Stimulated activated naive B cell treated with anti-CD40 and anti-IgM and Interleukin-4, amounts not matched to agents 10 μg/mL and 1 μg/mL and 100 μg/mL, for 72 hours (primary cell): ENCODE results near the gene ACKR2.
"Not testable (repeated sequence)": the region's sequence is repeated elsewhere in the genome, so short reads cannot be mapped to it uniquely, and the experiment has no call there.

Experiments used
- ATAC-seq, 2 donors: fragments of 150-1000 bp; cut with Tn5 transposase; replicated peaks; 2 replicates each; pipeline ENCODE4 v1.10.0; 2021; ENCODE audit warnings: moderate library complexity in 1 of 2
- DNase-seq: peaks from one replicate; pipeline ENCODE4 v3.0.0; 2021
- H3K27ac Mint-ChIP-seq: one replicate; pipeline ENCODE4 v1.8.0; 2022; ENCODE audit warnings: mild to moderate bottlenecking, mixed read lengths
- H3K27me3 Mint-ChIP-seq, 2 donors: one replicate each; pipeline ENCODE4 v1.8.0; 2022; ENCODE audit warnings: mixed read lengths in 2 of 2
- H3K36me3 Mint-ChIP-seq, 2 donors: one replicate each; pipeline ENCODE4 v1.8.0; 2022; ENCODE audit warnings: mixed read lengths in 2 of 2, mild to moderate bottlenecking in 1 of 2
- H3K4me1 Mint-ChIP-seq, 2 donors: one replicate each; pipeline ENCODE4 v1.8.0; 2022; ENCODE audit warnings: mixed read lengths in 2 of 2, mild to moderate bottlenecking in 1 of 2
- H3K4me3 Mint-ChIP-seq, 2 donors: one replicate each; pipeline ENCODE4 v1.8.0; 2022; ENCODE audit warnings: mild to moderate bottlenecking in 2 of 2, mixed read lengths in 2 of 2, moderate library complexity in 1 of 2
- H3K9me3 Mint-ChIP-seq, 2 donors: one replicate each; pipeline ENCODE4 v1.8.0; 2022; ENCODE audit warnings: mixed read lengths in 2 of 2, mild to moderate bottlenecking in 1 of 2

Gene ACKR2

DNA sequence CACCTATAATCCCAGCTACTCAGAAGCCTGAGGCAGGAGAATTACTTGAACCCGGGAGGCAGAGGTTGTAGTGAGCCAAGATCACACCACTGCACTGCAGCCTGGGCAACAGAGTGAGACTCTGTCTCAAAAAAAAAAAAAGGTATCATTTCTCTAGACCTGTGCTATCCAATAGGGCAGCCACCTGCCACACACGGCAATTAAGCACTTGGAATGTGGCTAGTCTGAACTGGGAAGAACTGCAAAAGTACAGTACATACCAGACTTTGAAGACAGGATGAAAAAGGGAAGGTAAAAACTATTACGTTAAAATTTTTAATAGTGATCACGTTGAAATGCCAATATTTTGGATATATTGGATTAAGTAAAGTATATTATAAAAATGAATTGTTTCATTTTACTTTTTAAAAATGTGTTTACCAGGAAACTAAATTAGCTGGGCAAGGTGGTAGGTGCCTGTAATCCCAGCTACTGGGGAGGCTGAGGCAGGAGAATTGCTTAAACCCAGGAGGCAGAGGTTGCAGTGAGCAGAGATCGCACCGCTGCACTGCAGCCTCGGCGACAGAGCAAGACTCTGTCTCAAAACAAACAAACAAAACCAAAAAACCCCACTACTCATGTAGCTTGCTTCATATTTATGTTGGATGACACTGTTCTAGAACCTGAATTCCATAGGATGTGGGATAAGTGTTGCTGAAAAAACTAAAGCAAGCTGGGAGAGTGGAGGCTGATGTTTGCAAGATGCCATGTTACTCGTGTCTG lies 64.2 kb downstream of the ACKR2 start:
- H3K4me3 Mint-ChIP-seq = no peak overlapping the region
- H3K27ac Mint-ChIP-seq = no peak overlapping the region
- no peaks in the 10 kb centered on the region for H3K9me3 Mint-ChIP-seq
- ATAC-seq = no peak
- DNase-seq = no peak
- H3K36me3 Mint-ChIP-seq = peaks cover 0 to 2% of the 10 kb centered on the region in 2 donors
- H3K27me3 Mint-ChIP-seq = peaks cover 0 to 6% of the 10 kb centered on the region in 2 donors
- no peaks in the 10 kb centered on the region for H3K4me1 Mint-ChIP-seq

DNA sequence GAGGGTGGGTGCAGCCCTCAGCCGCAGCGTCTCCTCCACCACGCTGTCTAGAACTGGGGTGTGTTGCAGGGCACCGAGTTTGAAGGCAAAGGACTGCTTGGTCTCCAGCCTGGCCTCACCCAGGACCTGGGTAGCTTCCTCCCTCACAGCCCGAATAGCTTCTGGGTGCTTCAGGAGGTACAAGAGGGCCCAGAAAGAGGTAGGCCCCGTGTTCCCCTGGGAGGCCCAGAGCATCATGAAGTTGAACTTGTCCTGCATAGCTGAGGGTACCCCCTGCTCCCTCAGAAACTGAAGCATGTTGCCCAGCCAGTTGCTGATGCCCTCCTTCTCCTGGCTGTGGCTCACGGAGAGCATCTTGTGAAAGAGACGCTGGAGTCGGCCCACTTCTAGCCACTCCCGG lies 65.5 kb downstream of the ACKR2 start:
- H3K36me3 Mint-ChIP-seq = peaks cover 0 to 2% of the 10 kb centered on the region in 2 donors
- H3K4me1 Mint-ChIP-seq = no peaks in the 10 kb centered on the region
- ATAC-seq = no peak
- no peak for DNase-seq
- H3K9me3 Mint-ChIP-seq = no peaks in the 10 kb centered on the region
- no peak overlapping the region for H3K27ac Mint-ChIP-seq
- H3K27me3 Mint-ChIP-seq = peaks cover 0 to 6% of the 10 kb centered on the region in 2 donors
- no peak overlapping the region for H3K4me3 Mint-ChIP-seq

GRCh38 chr3:42875325-42876151 lies 66.3 kb downstream of the ACKR2 start, which contains the start of gene CYP8B1:
TSS of gene CYP8B1 (minus strand) at chr3:42875879. CDS start at chr3:42875816, 63 bp downstream.
- H3K9me3 Mint-ChIP-seq = no peaks in the 10 kb centered on the region
- H3K4me1 Mint-ChIP-seq = peaks cover 3 to 4% of the 10 kb centered on the region in 2 donors
- no peak within 1 kb of the TSS for H3K27ac Mint-ChIP-seq
- H3K36me3 Mint-ChIP-seq = peaks cover 0 to 2% of the 10 kb centered on the region in 2 donors
- H3K27me3 Mint-ChIP-seq = peaks cover 0 to 6% of the 10 kb centered on the region in 2 donors
- no peak within 1 kb of the TSS for H3K4me3 Mint-ChIP-seq
- ATAC-seq (no peak), DNase-seq (no peak)

GRCh38 chr3:42876401-42876800 lies 67.2 kb downstream of the ACKR2 start:
- H3K27ac Mint-ChIP-seq = no peak overlapping the region
- DNase-seq (no peak), ATAC-seq (no peak)
- H3K27me3 Mint-ChIP-seq = peaks cover 0 to 6% of the 10 kb centered on the region in 2 donors
- H3K4me1 Mint-ChIP-seq = peaks cover 7 to 12% of the 10 kb centered on the region in 2 donors
- peaks cover 0 to 2% of the 10 kb centered on the region in 2 donors for H3K36me3 Mint-ChIP-seq
- no peaks in the 10 kb centered on the region for H3K9me3 Mint-ChIP-seq
- H3K4me3 Mint-ChIP-seq = no peak overlapping the region

DNA sequence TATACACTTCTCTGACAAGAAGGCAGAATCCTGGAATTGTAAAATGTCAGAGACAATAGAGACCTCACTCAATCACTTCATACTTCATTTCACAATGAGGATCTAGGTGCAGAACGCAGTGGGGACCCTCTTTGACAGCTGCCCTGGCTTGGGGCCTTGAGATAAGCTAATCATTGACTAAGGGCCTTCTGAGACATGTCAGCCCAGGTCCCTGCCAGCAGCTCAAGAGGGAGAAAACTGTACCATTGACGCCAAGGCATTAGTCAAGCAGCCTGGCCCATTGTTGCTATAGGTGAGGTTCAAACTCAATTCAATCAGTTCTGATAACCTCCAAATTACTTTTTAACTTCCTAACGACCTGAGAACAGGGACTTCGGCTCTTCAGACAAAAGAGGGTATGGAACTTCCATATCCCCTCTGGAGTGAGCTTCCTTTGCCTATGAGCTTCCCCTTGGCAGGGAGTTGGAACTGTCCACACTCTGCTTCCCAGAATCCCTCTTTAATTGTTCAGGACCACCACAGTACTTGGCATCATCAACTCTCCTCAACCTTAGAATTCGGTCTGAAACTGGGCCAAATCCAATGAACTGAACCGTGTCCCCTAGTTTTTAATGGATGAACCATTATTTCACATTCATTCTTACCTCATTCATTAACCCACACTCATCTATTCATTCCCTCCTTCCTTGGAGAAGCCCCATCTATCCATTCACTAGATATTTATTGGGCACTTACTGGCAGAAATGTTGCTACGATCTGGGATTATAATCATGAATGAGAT lies 67.9 kb downstream of the ACKR2 start:
- DNase-seq (no peak), ATAC-seq (no peak)
- H3K4me1 Mint-ChIP-seq = peaks cover 7 to 15% of the 10 kb centered on the region in 2 donors
- no peaks in the 10 kb centered on the region for H3K9me3 Mint-ChIP-seq
- peaks cover 0 to 2% of the 10 kb centered on the region in 2 donors for H3K36me3 Mint-ChIP-seq
- no peak overlapping the region for H3K27ac Mint-ChIP-seq
- peaks cover 0 to 6% of the 10 kb centered on the region in 2 donors for H3K27me3 Mint-ChIP-seq
- H3K4me3 Mint-ChIP-seq = no peak overlapping the region

- H3K9me3 Mint-ChIP-seq = no peaks in the 10 kb centered on the region
- H3K36me3 Mint-ChIP-seq = peaks cover 0 to 2% of the 10 kb centered on the region in 2 donors
- no peak overlapping the region for H3K4me3 Mint-ChIP-seq
- no peak for ATAC-seq
- H3K27me3 Mint-ChIP-seq = no peaks in the 10 kb centered on the region
- H3K27ac Mint-ChIP-seq = no peak overlapping the region
- no peak for DNase-seq
- peaks cover 7 to 15% of the 10 kb centered on the region in 2 donors for H3K4me1 Mint-ChIP-seq
Observed at GRCh38 chr3:42877881-42878280, 68.6 kb downstream of the ACKR2 start.

DNA sequence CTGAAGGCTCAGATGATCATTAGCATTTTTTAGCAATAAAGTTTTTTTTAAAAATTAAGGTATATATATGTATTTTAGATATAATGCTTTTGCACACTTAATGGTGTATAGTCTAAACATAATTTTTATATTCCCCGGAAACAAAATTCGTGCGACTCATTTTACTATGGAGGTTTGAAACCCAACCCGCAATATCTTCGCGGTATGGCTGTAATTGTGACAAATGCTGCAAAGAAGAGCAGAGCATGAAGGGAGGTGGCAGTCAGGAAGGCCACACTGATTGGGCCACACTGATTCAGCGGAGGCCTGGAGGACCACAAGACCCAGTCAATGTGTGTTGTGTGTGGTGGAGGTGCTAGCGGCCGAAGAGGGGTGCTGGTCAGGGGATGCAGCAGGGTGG lies 70.9 kb downstream of the ACKR2 start:
- DNase-seq = no peak
- H3K4me3 Mint-ChIP-seq = peak overlapping the region; percentile 82 to 84
- H3K27me3 Mint-ChIP-seq = peaks cover 0 to 2% of the 10 kb centered on the region in 2 donors
- H3K9me3 Mint-ChIP-seq = no peaks in the 10 kb centered on the region
- no peak for ATAC-seq
- H3K4me1 Mint-ChIP-seq = peaks cover 9 to 15% of the 10 kb centered on the region in 2 donors
- H3K36me3 Mint-ChIP-seq = no peaks in the 10 kb centered on the region
- peak overlapping the region; percentile 53 for H3K27ac Mint-ChIP-seq

- peak overlapping the region; percentile 82 to 84 for H3K4me3 Mint-ChIP-seq
- DNase-seq = peak; percentile 80
- H3K36me3 Mint-ChIP-seq = no peaks in the 10 kb centered on the region
- peak; percentile 99 for ATAC-seq
- peaks cover 9 to 15% of the 10 kb centered on the region in 2 donors for H3K4me1 Mint-ChIP-seq
- no peaks in the 10 kb centered on the region for H3K9me3 Mint-ChIP-seq
- peaks cover 0 to 5% of the 10 kb centered on the region in 2 donors for H3K27me3 Mint-ChIP-seq
- peak overlapping the region; percentile 53 for H3K27ac Mint-ChIP-seq
Observed at GRCh38 chr3:42880601-42881451, 71.6 kb downstream of the ACKR2 start.

- not testable (repeated sequence) for DNase-seq, H3K36me3 Mint-ChIP-seq, H3K9me3 Mint-ChIP-seq, H3K27me3 Mint-ChIP-seq, H3K4me3 Mint-ChIP-seq, ATAC-seq, H3K27ac Mint-ChIP-seq
- H3K4me1 Mint-ChIP-seq = peaks cover 9 to 15% of the 10 kb centered on the region in 2 donors
Observed at GRCh38 chr3:42883251-42883930, 74.1 kb downstream of the ACKR2 start.

DNA sequence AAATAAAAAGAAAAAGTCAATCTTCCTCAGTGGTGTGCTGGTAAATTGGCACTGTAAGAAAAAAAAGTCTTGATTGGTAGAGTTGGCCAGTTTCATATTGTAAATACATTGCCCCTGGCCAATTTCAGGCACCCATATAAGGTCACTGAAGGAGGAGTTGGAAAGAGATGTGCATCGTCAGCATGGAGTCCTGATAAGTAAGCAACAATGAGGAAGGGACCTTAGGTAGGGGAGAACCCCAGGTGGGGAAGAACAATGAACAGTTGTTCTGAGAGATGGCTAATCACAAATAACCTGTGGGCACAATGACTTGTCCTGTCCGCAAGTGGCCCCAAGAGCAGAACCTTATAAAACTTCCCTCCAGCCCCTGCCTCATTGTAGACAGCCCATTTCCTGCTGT lies 75.1 kb downstream of the ACKR2 start:
- peaks cover 10 to 14% of the 10 kb centered on the region in 2 donors for H3K27me3 Mint-ChIP-seq
- no peak overlapping the region for H3K4me3 Mint-ChIP-seq
- DNase-seq (no peak), ATAC-seq (no peak)
- no peaks in the 10 kb centered on the region for H3K36me3 Mint-ChIP-seq
- no peaks in the 10 kb centered on the region for H3K9me3 Mint-ChIP-seq
- peaks cover 9 to 15% of the 10 kb centered on the region in 2 donors for H3K4me1 Mint-ChIP-seq
- no peak overlapping the region for H3K27ac Mint-ChIP-seq

GRCh38 chr3:42886294-42886822 lies 77.1 kb downstream of the ACKR2 start:
- no peaks in the 10 kb centered on the region for H3K36me3 Mint-ChIP-seq
- no peaks in the 10 kb centered on the region for H3K9me3 Mint-ChIP-seq
- H3K27ac Mint-ChIP-seq = no peak overlapping the region
- H3K4me3 Mint-ChIP-seq = no peak overlapping the region
- peaks cover 11 to 20% of the 10 kb centered on the region in 2 donors for H3K27me3 Mint-ChIP-seq
- peaks cover 2 to 4% of the 10 kb centered on the region in 2 donors for H3K4me1 Mint-ChIP-seq
- ATAC-seq = no peak
- no peak for DNase-seq

DNA sequence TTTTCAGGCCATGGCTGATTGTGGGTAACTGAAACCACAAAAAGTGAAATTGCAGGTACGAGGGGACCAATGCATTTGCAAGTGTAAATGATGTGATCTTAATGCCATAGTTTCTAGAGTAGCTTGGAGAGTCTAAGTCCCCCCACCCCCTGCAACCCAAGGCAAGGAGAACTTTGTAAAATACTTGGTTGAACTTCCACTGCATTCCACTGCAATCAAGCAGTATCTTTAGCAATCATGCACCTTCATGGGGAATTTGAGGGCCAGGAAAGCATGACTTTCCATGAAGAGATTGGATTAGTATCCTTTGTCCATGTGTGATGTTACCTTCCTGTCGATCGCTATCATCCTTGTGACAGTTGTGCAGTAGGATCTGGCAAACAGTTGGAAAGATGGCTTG lies 77.8 kb downstream of the ACKR2 start:
- no peaks in the 10 kb centered on the region for H3K9me3 Mint-ChIP-seq
- no peak overlapping the region for H3K4me3 Mint-ChIP-seq
- DNase-seq (no peak), ATAC-seq (no peak)
- peaks cover 0 to 2% of the 10 kb centered on the region in 2 donors for H3K4me1 Mint-ChIP-seq
- no peaks in the 10 kb centered on the region for H3K36me3 Mint-ChIP-seq
- H3K27me3 Mint-ChIP-seq = peaks cover 18 to 20% of the 10 kb centered on the region in 2 donors
- no peak overlapping the region for H3K27ac Mint-ChIP-seq

DNA sequence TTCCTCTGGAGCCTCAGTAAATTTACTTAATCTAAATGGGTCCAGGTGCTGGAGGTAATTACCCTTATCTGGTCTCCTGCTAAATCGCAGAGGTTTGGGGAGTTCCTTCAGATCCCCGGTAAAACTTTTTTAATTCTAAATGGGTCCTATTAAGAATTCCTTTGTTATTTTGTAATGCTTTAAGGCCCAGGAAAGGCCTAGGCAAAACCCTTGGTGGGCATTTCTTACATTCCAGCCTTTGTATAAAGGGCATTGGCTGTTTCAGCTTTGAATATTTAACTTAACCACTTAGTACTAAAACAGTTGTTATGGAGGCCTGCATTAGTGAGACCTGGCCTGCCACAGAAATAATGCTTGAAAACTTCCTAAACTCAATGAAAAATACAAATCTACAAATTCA lies 81.8 kb downstream of the ACKR2 start:
- Mint-ChIP-seq H3K27ac (no peak overlapping the region), H3K36me3 (no peaks in the 10 kb centered on the region), H3K4me1 (no peaks in the 10 kb centered on the region), H3K4me3 (no peak overlapping the region), H3K27me3 (peaks cover 15 to 25% of the 10 kb centered on the region in 2 donors), H3K9me3 (no peaks in the 10 kb centered on the region)
- ATAC-seq = no peak
- DNase-seq = no peak
